BLaER1 treated with 17β-estradiol and CSF1 and Interleukin-3, amounts not matched to agents 10 nM and 100 nM (cell line): ENCODE results near the gene PODNL1.
A peak's percentile ranks its signal among the peaks of the same experiment; 100 is the strongest.
"Not testable (repeated sequence)": the region's sequence is repeated elsewhere in the genome, so short reads cannot be mapped to it uniquely, and the experiment has no call there.

Experiments used
- H3K27ac ChIP-seq, 11 experiments: shearing (Covaris generic); formaldehyde crosslinking; 2 replicates each; pipeline ENCODE4 v1.8.1; 2022
- H3K27me3 ChIP-seq, 11 experiments: shearing (Covaris generic); formaldehyde crosslinking; 2 replicates each; pipeline ENCODE4 v1.8.1; 2022
- H3K36me3 ChIP-seq, 11 experiments: shearing (Covaris generic); formaldehyde crosslinking; 2 replicates each; pipeline ENCODE4 v1.8.1; 2022
- H3K4me1 ChIP-seq, 10 experiments: shearing (Covaris generic); formaldehyde crosslinking; 2 replicates each; pipeline ENCODE4 v1.8.1; 2022
- H3K4me2 ChIP-seq, 11 experiments: shearing (Covaris generic); formaldehyde crosslinking; 2 replicates each; pipeline ENCODE4 v1.8.1; 2022
- H3K4me3 ChIP-seq, 10 experiments: shearing (Covaris generic); formaldehyde crosslinking; 2 replicates each; pipeline ENCODE4 v1.8.1; 2022
- H3K9ac ChIP-seq, 11 experiments: shearing (Covaris generic); formaldehyde crosslinking; 2 replicates each; pipeline ENCODE4 v1.8.1; 2022
- H3K9me3 ChIP-seq, 11 experiments: shearing (Covaris generic); formaldehyde crosslinking; replicated peaks in 1 of 11; 2 replicates each; pipeline ENCODE4 v1.8.1; 2022
- H4K20me1 ChIP-seq, 11 experiments: shearing (Covaris generic); formaldehyde crosslinking; 2 replicates each; pipeline ENCODE4 v1.8.1; 2022
- Cebpa-rat ChIP-seq, 11 experiments: shearing (Covaris generic); IDR thresholded peaks; 2 replicates each; pipeline ENCODE4 v1.8.1; 2022

Gene PODNL1

GRCh38 chr19:13978351-13979243 is 40.4 kb upstream of the PODNL1 start:
- Histone ChIP-seq H3K27me3 (peaks cover 12 to 28% (median 21%) of the 10 kb centered on the region in 11 experiments; a peak in 21 of 22 replicates), H3K4me2 (peak overlapping the region; percentile 78 to 99 (median 92)), H3K9ac (peak overlapping the region; percentile 40 to 72 (median 68); a peak in 20 of 22 replicates), H3K36me3 (peaks cover 0 to 56% (median 32%) of the 10 kb centered on the region in 11 experiments; a peak in 19 of 22 replicates), H4K20me1 (peaks cover 0 to 8% (median 0%) of the 10 kb centered on the region in 11 experiments; a peak in 1 of 22 replicates), H3K4me1 (peaks cover 50 to 59% (median 56%) of the 10 kb centered on the region in 10 experiments), H3K4me3 (peak overlapping the region; percentile 25 to 61 (median 46); a peak in 17 of 20 replicates), H3K9me3 (no peaks in the 10 kb centered on the region), H3K27ac (peak overlapping the region in 10 of 11 experiments; percentile 20 to 57 (median 44); a peak in 18 of 22 replicates)
- TF ChIP-seq Cebpa-rat (IDR thresholded peaks at IDR 0.05) = no peak

- no peaks in the 10 kb centered on the region for H3K9me3 ChIP-seq
- peaks cover 42 to 51% (median 49%) of the 10 kb centered on the region in 10 experiments for H3K4me1 ChIP-seq
- H3K9ac ChIP-seq = no peak overlapping the region
- H3K27ac ChIP-seq = no peak overlapping the region
- H3K27me3 ChIP-seq = peaks cover 12 to 28% (median 21%) of the 10 kb centered on the region in 11 experiments; a peak in 21 of 22 replicates
- H4K20me1 ChIP-seq = peaks cover 0 to 8% (median 0%) of the 10 kb centered on the region in 11 experiments; a peak in 1 of 22 replicates
- TF ChIP-seq Cebpa-rat (IDR thresholded peaks at IDR 0.05) = no peak
- no peak overlapping the region for H3K4me3 ChIP-seq
- peak overlapping the region in 7 of 11 experiments; percentile 36 to 95 (median 91); a peak in 9 of 22 replicates for H3K4me2 ChIP-seq
- H3K36me3 ChIP-seq = peaks cover 0 to 62% (median 38%) of the 10 kb centered on the region in 11 experiments; a peak in 19 of 22 replicates
These were observed 39.6 kb upstream of the PODNL1 start for GRCh38 chr19:13977803-13978202.

- H3K9me3 ChIP-seq = no peaks in the 10 kb centered on the region
- H3K27ac ChIP-seq = no peak overlapping the region
- TF ChIP-seq Cebpa-rat (IDR thresholded peaks at IDR 0.05) = no peak
- H3K27me3 ChIP-seq = peaks cover 12 to 28% (median 21%) of the 10 kb centered on the region in 11 experiments; a peak in 21 of 22 replicates
- peaks cover 4 to 69% (median 39%) of the 10 kb centered on the region in 11 experiments; a peak in 19 of 22 replicates for H3K36me3 ChIP-seq
- no peak overlapping the region for H3K9ac ChIP-seq
- peaks cover 29 to 38% (median 35%) of the 10 kb centered on the region in 10 experiments for H3K4me1 ChIP-seq
- no peak overlapping the region for H3K4me3 ChIP-seq
- no peak overlapping the region for H3K4me2 ChIP-seq
- H4K20me1 ChIP-seq = peaks cover 0 to 8% (median 0%) of the 10 kb centered on the region in 11 experiments; a peak in 2 of 22 replicates
These were observed 38.2 kb upstream of the PODNL1 start for GRCh38 chr19:13976446-13976845.

- Histone ChIP-seq H3K36me3 (peaks cover 4 to 74% (median 45%) of the 10 kb centered on the region in 11 experiments; a peak in 19 of 22 replicates), H3K4me2 (no peak overlapping the region), H3K4me1 (peaks cover 23 to 32% (median 29%) of the 10 kb centered on the region in 10 experiments), H4K20me1 (peaks cover 0 to 8% (median 0%) of the 10 kb centered on the region in 11 experiments; a peak in 2 of 22 replicates), H3K9ac (no peak overlapping the region), H3K27me3 (peaks cover 12 to 27% (median 21%) of the 10 kb centered on the region in 11 experiments; a peak in 21 of 22 replicates), H3K27ac (no peak overlapping the region), H3K4me3 (no peak overlapping the region), H3K9me3 (no peaks in the 10 kb centered on the region)
- no peak for TF ChIP-seq Cebpa-rat (IDR thresholded peaks at IDR 0.05)
These were observed 37.7 kb upstream of the PODNL1 start for GRCh38 chr19:13975870-13976269.

- no peak for TF ChIP-seq Cebpa-rat (IDR thresholded peaks at IDR 0.05)
- Histone ChIP-seq H3K27ac (no peak overlapping the region), H3K27me3 (peaks cover 0 to 9% (median 5%) of the 10 kb centered on the region in 11 experiments; a peak in 20 of 22 replicates), H3K9ac (no peak overlapping the region), H3K4me2 (no peak overlapping the region), H3K9me3 (no peaks in the 10 kb centered on the region), H4K20me1 (peaks cover 0 to 8% (median 0%) of the 10 kb centered on the region in 11 experiments; a peak in 2 of 22 replicates), H3K4me3 (no peak overlapping the region), H3K36me3 (peaks cover 14 to 81% (median 59%) of the 10 kb centered on the region in 11 experiments), H3K4me1 (peaks cover 5 to 14% (median 11%) of the 10 kb centered on the region in 10 experiments)
These were observed 35.9 kb upstream of the PODNL1 start for GRCh38 chr19:13974073-13974472.

- TF ChIP-seq Cebpa-rat (IDR thresholded peaks at IDR 0.05) = peak in 2 of 11 experiments; percentile 38 to 47; a peak in 3 of 22 replicates
- not testable (repeated sequence) for H4K20me1 ChIP-seq, H3K27ac ChIP-seq, H3K9me3 ChIP-seq, H3K4me3 ChIP-seq, H3K27me3 ChIP-seq, H3K4me2 ChIP-seq, H3K4me1 ChIP-seq, H3K9ac ChIP-seq
- peaks cover 20 to 87% (median 65%) of the 10 kb centered on the region in 11 experiments for H3K36me3 ChIP-seq
These were observed 35.3 kb upstream of the PODNL1 start for GRCh38 chr19:13973479-13973878.

GRCh38 chr19:13972368-13973155 is 34.3 kb upstream of the PODNL1 start:
- Histone ChIP-seq H3K4me2 (no peak overlapping the region), H3K27ac (no peak overlapping the region), H3K27me3 (no peaks in the 10 kb centered on the region), H4K20me1 (peaks cover 0 to 8% (median 0%) of the 10 kb centered on the region in 11 experiments; a peak in 2 of 22 replicates), H3K9ac (no peak overlapping the region), H3K4me3 (no peak overlapping the region), H3K4me1 (no peaks in the 10 kb centered on the region), H3K9me3 (no peaks in the 10 kb centered on the region), H3K36me3 (peaks cover 29 to 93% (median 74%) of the 10 kb centered on the region in 11 experiments)
- no peak for TF ChIP-seq Cebpa-rat (IDR thresholded peaks at IDR 0.05)

- H3K4me2 ChIP-seq, H3K27me3 ChIP-seq, H3K4me3 ChIP-seq, H3K27ac ChIP-seq, H4K20me1 ChIP-seq, H3K4me1 ChIP-seq, H3K9ac ChIP-seq, H3K9me3 ChIP-seq: not testable (repeated sequence)
- peaks cover 36 to 99% (median 81%) of the 10 kb centered on the region in 11 experiments for H3K36me3 ChIP-seq
These were observed 33.7 kb upstream of the PODNL1 start for GRCh38 chr19:13971868-13972267.
